ENCODE data around the gene ADCY10.

GRCh38 chr1:167880580-167881021 lies 33.3 kb downstream of the ADCY10 start:
- TF ChIP-seq POLR2AphosphoS5 (IDR thresholded peaks at IDR 0.05) (no peak), CTCF (IDR thresholded peaks at IDR 0.05) (no peak), POLR2A (IDR thresholded peaks at IDR 0.05) (no peak)
